Measurements from ENCODE around the gene CYP27B1. TPM values are rescaled to one million over a fixed set of nuclear protein-coding genes. Genes with fewer than 3 reads are reported as not detected.

The CYP27B1 gene
- total RNA-seq, 4 donors from 2014 or later = 3.0 TPM; not detected in 3

GRCh38 chr12:57745485-57745881 is 21.4 kb downstream of the CYP27B1 start:
- Histone ChIP-seq H3K4me1 (peaks cover 0 to 26% (median 5%) of the 10 kb centered on the region in 4 donors), H3K36me3 (peaks cover 0 to 45% (median 4%) of the 10 kb centered on the region in 3 donors), H3K4me3 (peak overlapping the region; percentile 49 to 90 (median 66)), H3K9me3 (no peaks in the 10 kb centered on the region), H3K27ac (peak overlapping the region; percentile 93 to 99 (median 93)), H3K27me3 (peaks cover 0 to 8% of the 10 kb centered on the region in 2 donors)
- 39 to 40% methylated on average over 8 of the region's 8 CpGs for WGBS, 2 donors
- no peak for TF ChIP-seq EP300 (IDR thresholded peaks at IDR 0.05)
- TF ChIP-seq POLR2A (IDR thresholded peaks at IDR 0.05) = no peak
- TF ChIP-seq CTCF (IDR thresholded peaks at IDR 0.05) = no peak
- no peak for DNase-seq (ENCODE audit: low spot score in 2 of 2)

GRCh38 chr12:57744777-57745484 is 21.9 kb downstream of the CYP27B1 start, which contains the start of gene TSPAN31:
Gene TSPAN31 (plus strand): TSS chr12:57745039. CDS start chr12:57745155, 116 bp downstream.
- H3K27me3 ChIP-seq = peaks cover 0 to 14% of the 10 kb centered on the region in 2 donors
- TF ChIP-seq POLR2A (IDR thresholded peaks at IDR 0.05) (peak; percentile 44 to 86), CTCF (IDR thresholded peaks at IDR 0.05) (peak in 2 of 5 experiments; percentile 34 to 54), EP300 (IDR thresholded peaks at IDR 0.05) (peak in 1 of 2 donors; percentile 84)
- H3K9me3 ChIP-seq = no peaks in the 10 kb centered on the region
- peak within 1 kb of the TSS; percentile 93 to 99 (median 93) for H3K27ac ChIP-seq
- DNase-seq (ENCODE audit: low spot score in 2 of 2) = peak; percentile 96 to 98
- H3K4me1 ChIP-seq = peaks cover 0 to 21% (median 5%) of the 10 kb centered on the region in 4 donors
- peak within 1 kb of the TSS; percentile 49 to 90 (median 66) for H3K4me3 ChIP-seq
- 0 to 1% methylated on average over 29 of the region's 29 CpGs for WGBS, 2 donors
- H3K36me3 ChIP-seq = peaks cover 0 to 39% (median 4%) of the 10 kb centered on the region in 3 donors

DNA sequence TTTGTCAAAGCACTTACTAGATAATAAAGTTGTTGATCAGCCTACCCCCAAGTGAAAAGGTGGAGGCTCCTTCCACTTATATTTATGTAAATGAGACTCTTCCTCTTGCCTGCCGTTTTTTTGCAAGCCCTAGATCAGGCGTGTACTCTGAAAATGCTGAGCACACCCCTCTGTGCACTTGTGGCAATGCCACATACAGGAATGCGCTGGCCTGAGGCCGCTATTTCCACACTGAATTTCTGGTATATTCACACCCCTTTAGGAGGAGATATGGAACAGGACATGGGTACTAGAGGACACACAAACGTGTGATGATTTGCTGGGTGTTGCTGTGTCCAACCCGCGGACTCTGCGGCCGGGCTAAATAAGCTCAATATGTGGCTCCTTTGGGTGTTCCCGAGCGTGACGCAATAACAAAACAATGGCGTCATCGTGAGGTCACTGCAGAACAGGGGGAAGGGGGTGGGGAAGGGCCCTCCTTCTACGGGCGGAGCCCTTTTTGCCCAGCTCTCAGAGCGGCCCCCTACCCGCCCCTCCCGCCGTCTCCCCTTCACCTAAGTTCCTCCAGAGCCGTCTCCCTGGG is 22.6 kb downstream of the CYP27B1 start:
- TF ChIP-seq CTCF (IDR thresholded peaks at IDR 0.05) = no peak
- no peak for TF ChIP-seq POLR2A (IDR thresholded peaks at IDR 0.05)
- TF ChIP-seq EP300 (IDR thresholded peaks at IDR 0.05) = peak in 1 of 2 donors; percentile 18
- Histone ChIP-seq H3K27me3 (peaks cover 0 to 20% of the 10 kb centered on the region in 2 donors), H3K36me3 (peaks cover 0 to 33% (median 4%) of the 10 kb centered on the region in 3 donors), H3K4me3 (peak overlapping the region; percentile 49 to 90 (median 66)), H3K27ac (peak overlapping the region; percentile 93 to 99 (median 93)), H3K4me1 (peaks cover 0 to 27% (median 7%) of the 10 kb centered on the region in 4 donors), H3K9me3 (no peaks in the 10 kb centered on the region)
- peak; percentile 59 to 79 for DNase-seq (ENCODE audit: low spot score in 2 of 2)
- WGBS, 2 donors = 7 to 10% methylated on average over 21 of the region's 21 CpGs

DNA sequence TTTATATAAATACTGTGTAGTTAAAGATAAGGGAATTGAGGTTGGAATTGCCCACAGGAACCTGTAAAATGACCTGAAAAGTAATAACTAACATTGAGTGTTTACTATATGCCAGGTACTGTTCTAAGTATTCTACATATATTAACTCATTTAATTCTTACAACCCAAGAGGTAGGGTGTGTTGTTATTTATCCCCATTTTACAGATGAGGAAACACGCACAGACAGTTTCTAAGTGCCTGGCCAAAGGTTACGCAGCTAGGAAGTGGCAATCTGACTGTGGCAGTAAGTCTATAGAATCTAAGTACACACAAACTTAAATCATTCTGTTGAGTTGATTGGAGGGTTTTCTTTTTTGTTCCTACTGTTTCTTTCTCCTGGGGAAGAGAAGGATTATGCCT is 23.1 kb downstream of the CYP27B1 start:
- peak overlapping the region in 1 of 4 donors; percentile 59 for H3K4me3 ChIP-seq
- no peak for DNase-seq (ENCODE audit: low spot score in 2 of 2)
- H3K4me1 ChIP-seq = peaks cover 0 to 32% (median 10%) of the 10 kb centered on the region in 4 donors
- WGBS, 2 donors = 88 to 92% methylated on average over 2 of the region's 2 CpGs
- H3K27ac ChIP-seq = no peak overlapping the region
- TF ChIP-seq EP300 (IDR thresholded peaks at IDR 0.05) = no peak
- no peak for TF ChIP-seq CTCF (IDR thresholded peaks at IDR 0.05)
- TF ChIP-seq POLR2A (IDR thresholded peaks at IDR 0.05) = no peak
- H3K36me3 ChIP-seq = peaks cover 0 to 27% (median under 1%) of the 10 kb centered on the region in 3 donors
- H3K9me3 ChIP-seq = no peaks in the 10 kb centered on the region
- peaks cover 0 to 25% of the 10 kb centered on the region in 2 donors for H3K27me3 ChIP-seq
